Left hindlimb (tissue), 1 donor: ENCODE results near the gene MT1F.

ENCODE experiments used
- DNase-seq: peaks from one replicate; pipeline ENCODE4 v3.0.0-alpha.2; 2018

MT1F gene

GRCh38 chr16:56701534-56701933, 43.8 kb downstream of the MT1F start:
- no peak for DNase-seq

GRCh38 chr16:56702836-56703235, 45.1 kb downstream of the MT1F start:
- DNase-seq = no peak
